ENCODE measurements around the gene KCNAB1.
"Not testable (repeated sequence)": the region's sequence is repeated elsewhere in the genome, so short reads cannot be mapped to it uniquely, and the experiment has no call there.

Gene KCNAB1

GRCh38 chr3:156226676-156227420, 106.5 kb downstream of the KCNAB1 start:
- no peak for DNase-seq

- no peak for DNase-seq
Observed at GRCh38 chr3:156227704-156228103, 107.3 kb downstream of the KCNAB1 start.

- no peak for DNase-seq
Observed at GRCh38 chr3:156230278-156230900, 110.0 kb downstream of the KCNAB1 start.

GRCh38 chr3:156231221-156231620, 110.8 kb downstream of the KCNAB1 start:
- DNase-seq, result not testable (repeated sequence)

- no peak for DNase-seq
Observed at GRCh38 chr3:156233876-156234275, 113.5 kb downstream of the KCNAB1 start.

- DNase-seq, result no peak
Observed at GRCh38 chr3:156236556-156237260, 116.3 kb downstream of the KCNAB1 start.

- no peak for DNase-seq
Observed at GRCh38 chr3:156240642-156241041, 120.3 kb downstream of the KCNAB1 start.

- DNase-seq, result no peak
Observed at GRCh38 chr3:156246961-156247725, 126.8 kb downstream of the KCNAB1 start.

- DNase-seq, result no peak
Observed at GRCh38 chr3:156250550-156250949, 130.2 kb downstream of the KCNAB1 start.

GRCh38 chr3:156251424-156251823, 131.0 kb downstream of the KCNAB1 start:
- DNase-seq, result no peak

GRCh38 chr3:156252656-156253055, 132.3 kb downstream of the KCNAB1 start:
- no peak for DNase-seq

GRCh38 chr3:156253150-156253549, 132.8 kb downstream of the KCNAB1 start:
- no peak for DNase-seq

- DNase-seq, result no peak
Observed at GRCh38 chr3:156256256-156256655, 135.9 kb downstream of the KCNAB1 start.

- DNase-seq, result no peak
Observed at GRCh38 chr3:156256945-156257344, 136.6 kb downstream of the KCNAB1 start.

- no peak for DNase-seq
Observed at GRCh38 chr3:156258301-156258700, 137.9 kb downstream of the KCNAB1 start.

- no peak for DNase-seq
Observed at GRCh38 chr3:156259896-156260295, 139.5 kb downstream of the KCNAB1 start.

- DNase-seq, result no peak
Observed at GRCh38 chr3:156260331-156260730, 140.0 kb downstream of the KCNAB1 start.

- DNase-seq, result no peak
Observed at GRCh38 chr3:156264771-156265170, 144.4 kb downstream of the KCNAB1 start.

GRCh38 chr3:156271508-156271907, 151.1 kb downstream of the KCNAB1 start:
- DNase-seq, result no peak

GRCh38 chr3:156271995-156272719, 151.8 kb downstream of the KCNAB1 start:
- no peak for DNase-seq

GRCh38 chr3:156273111-156273694, 152.8 kb downstream of the KCNAB1 start:
- DNase-seq, result no peak

GRCh38 chr3:156274791-156275190, 154.4 kb downstream of the KCNAB1 start:
- DNase-seq, result no peak
